ENCODE results near the gene BRIP1. TPM values are rescaled to one million over a fixed set of nuclear protein-coding genes. Genes with fewer than 3 reads are reported as not detected.
"Not testable (repeated sequence)": the region's sequence is repeated elsewhere in the genome, so short reads cannot be mapped to it uniquely, and the experiment has no call there.

Gene BRIP1
- total RNA-seq, 1 donor from 2014 or later = 4.3 TPM

- H3K4me3 Mint-ChIP-seq (ENCODE audit: unreplicated experiment) = no peak overlapping the region
- DNase-seq (ENCODE audit: low spot score) = no peak
- no peak overlapping the region for H3K27ac Mint-ChIP-seq (ENCODE audit: unreplicated experiment)
- no peak for TF ChIP-seq CTCF (IDR thresholded peaks at IDR 0.05)
- peaks cover 12% of the 10 kb centered on the region for H3K36me3 Mint-ChIP-seq (ENCODE audit: low read depth)
- H3K27me3 Mint-ChIP-seq (ENCODE audit: low read depth) = no peaks in the 10 kb centered on the region
- no peaks in the 10 kb centered on the region for H3K9me3 Mint-ChIP-seq (ENCODE audit: low read depth)
- no peaks in the 10 kb centered on the region for H3K4me1 Mint-ChIP-seq (ENCODE audit: low read depth)
Measured at GRCh38 chr17:61897548-61898180, 34.3 kb upstream of the BRIP1 start.

- no peaks in the 10 kb centered on the region for H3K4me1 Mint-ChIP-seq (ENCODE audit: low read depth)
- H3K27me3 Mint-ChIP-seq (ENCODE audit: low read depth) = no peaks in the 10 kb centered on the region
Measured at GRCh38 chr17:61895391-61895790, 32.1 kb upstream of the BRIP1 start.

GRCh38 chr17:61894310-61894709, 31.0 kb upstream of the BRIP1 start:
- DNase-seq (ENCODE audit: low spot score); H3K4me3 Mint-ChIP-seq (ENCODE audit: unreplicated experiment); H3K4me1 Mint-ChIP-seq (ENCODE audit: low read depth); H3K36me3 Mint-ChIP-seq (ENCODE audit: low read depth); H3K27me3 Mint-ChIP-seq (ENCODE audit: low read depth); H3K9me3 Mint-ChIP-seq (ENCODE audit: low read depth); H3K27ac Mint-ChIP-seq (ENCODE audit: unreplicated experiment): not testable (repeated sequence)

More at GRCh38 chr17:61895391-61895790, 32.1 kb upstream of the BRIP1 start:
- no peak for DNase-seq (ENCODE audit: low spot score)
- peaks cover 11% of the 10 kb centered on the region for H3K36me3 Mint-ChIP-seq (ENCODE audit: low read depth)
- no peaks in the 10 kb centered on the region for H3K9me3 Mint-ChIP-seq (ENCODE audit: low read depth)
- H3K4me3 Mint-ChIP-seq (ENCODE audit: unreplicated experiment) = no peak overlapping the region
- no peak for TF ChIP-seq CTCF (IDR thresholded peaks at IDR 0.05)
- no peak overlapping the region for H3K27ac Mint-ChIP-seq (ENCODE audit: unreplicated experiment)

GRCh38 chr17:61887733-61888132, 24.4 kb upstream of the BRIP1 start:
- DNase-seq (ENCODE audit: low spot score); H3K4me3 Mint-ChIP-seq (ENCODE audit: unreplicated experiment); H3K4me1 Mint-ChIP-seq (ENCODE audit: low read depth); H3K27me3 Mint-ChIP-seq (ENCODE audit: low read depth); H3K27ac Mint-ChIP-seq (ENCODE audit: unreplicated experiment); H3K9me3 Mint-ChIP-seq (ENCODE audit: low read depth): not testable (repeated sequence)
- H3K36me3 Mint-ChIP-seq (ENCODE audit: low read depth) = peaks cover 18% of the 10 kb centered on the region

- not testable (repeated sequence) for DNase-seq (ENCODE audit: low spot score); H3K4me1 Mint-ChIP-seq (ENCODE audit: low read depth); H3K9me3 Mint-ChIP-seq (ENCODE audit: low read depth); H3K27ac Mint-ChIP-seq (ENCODE audit: unreplicated experiment); H3K4me3 Mint-ChIP-seq (ENCODE audit: unreplicated experiment); H3K27me3 Mint-ChIP-seq (ENCODE audit: low read depth)
- peaks cover 14% of the 10 kb centered on the region for H3K36me3 Mint-ChIP-seq (ENCODE audit: low read depth)
Measured at GRCh38 chr17:61885865-61886264, 22.5 kb upstream of the BRIP1 start.

GRCh38 chr17:61884864-61885263, 21.5 kb upstream of the BRIP1 start:
- Mint-ChIP-seq H3K27me3 (ENCODE audit: low read depth) (no peaks in the 10 kb centered on the region), H3K4me3 (ENCODE audit: unreplicated experiment) (no peak overlapping the region), H3K4me1 (ENCODE audit: low read depth) (no peaks in the 10 kb centered on the region), H3K36me3 (ENCODE audit: low read depth) (peaks cover 12% of the 10 kb centered on the region), H3K27ac (ENCODE audit: unreplicated experiment) (no peak overlapping the region), H3K9me3 (ENCODE audit: low read depth) (peaks cover 4% of the 10 kb centered on the region)
- TF ChIP-seq CTCF (IDR thresholded peaks at IDR 0.05) = no peak
- DNase-seq (ENCODE audit: low spot score) = no peak

- peaks cover 9% of the 10 kb centered on the region for H3K36me3 Mint-ChIP-seq (ENCODE audit: low read depth)
- no peaks in the 10 kb centered on the region for H3K9me3 Mint-ChIP-seq (ENCODE audit: low read depth)
- H3K4me3 Mint-ChIP-seq (ENCODE audit: unreplicated experiment) = no peak overlapping the region
- DNase-seq (ENCODE audit: low spot score) = no peak
- H3K27ac Mint-ChIP-seq (ENCODE audit: unreplicated experiment) = no peak overlapping the region
- no peaks in the 10 kb centered on the region for H3K4me1 Mint-ChIP-seq (ENCODE audit: low read depth)
- no peaks in the 10 kb centered on the region for H3K27me3 Mint-ChIP-seq (ENCODE audit: low read depth)
- TF ChIP-seq CTCF (IDR thresholded peaks at IDR 0.05) = no peak
Measured at GRCh38 chr17:61880589-61881102, 17.3 kb upstream of the BRIP1 start.
